ENCODE measurements around the gene GNG13.

DNA sequence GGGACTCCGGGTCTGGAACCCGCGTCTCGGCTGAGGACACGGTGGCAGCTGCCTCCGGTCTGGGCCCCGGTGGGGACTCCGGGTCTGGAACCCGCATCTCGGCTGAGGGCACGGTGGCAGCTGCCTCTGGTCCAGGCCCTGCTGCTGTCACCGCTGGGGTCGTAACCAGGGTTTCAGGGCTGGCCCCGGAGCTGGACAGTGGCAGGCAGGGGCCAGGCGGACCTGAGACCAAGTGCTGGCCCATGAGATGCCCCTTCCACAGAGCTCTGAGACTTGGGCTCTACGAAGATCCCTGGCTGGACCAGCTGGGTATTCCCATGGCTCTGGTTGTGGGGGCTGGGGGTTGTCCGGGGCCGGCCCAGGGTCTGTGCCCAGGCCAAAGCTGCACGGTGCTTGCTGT lies 16.1 kb downstream of the GNG13 start:
- TF ChIP-seq POLR2A (IDR thresholded peaks at IDR 0.05) (no peak), EP300 (IDR thresholded peaks at IDR 0.05) (no peak)
- TF ChIP-seq, protein P1, sequence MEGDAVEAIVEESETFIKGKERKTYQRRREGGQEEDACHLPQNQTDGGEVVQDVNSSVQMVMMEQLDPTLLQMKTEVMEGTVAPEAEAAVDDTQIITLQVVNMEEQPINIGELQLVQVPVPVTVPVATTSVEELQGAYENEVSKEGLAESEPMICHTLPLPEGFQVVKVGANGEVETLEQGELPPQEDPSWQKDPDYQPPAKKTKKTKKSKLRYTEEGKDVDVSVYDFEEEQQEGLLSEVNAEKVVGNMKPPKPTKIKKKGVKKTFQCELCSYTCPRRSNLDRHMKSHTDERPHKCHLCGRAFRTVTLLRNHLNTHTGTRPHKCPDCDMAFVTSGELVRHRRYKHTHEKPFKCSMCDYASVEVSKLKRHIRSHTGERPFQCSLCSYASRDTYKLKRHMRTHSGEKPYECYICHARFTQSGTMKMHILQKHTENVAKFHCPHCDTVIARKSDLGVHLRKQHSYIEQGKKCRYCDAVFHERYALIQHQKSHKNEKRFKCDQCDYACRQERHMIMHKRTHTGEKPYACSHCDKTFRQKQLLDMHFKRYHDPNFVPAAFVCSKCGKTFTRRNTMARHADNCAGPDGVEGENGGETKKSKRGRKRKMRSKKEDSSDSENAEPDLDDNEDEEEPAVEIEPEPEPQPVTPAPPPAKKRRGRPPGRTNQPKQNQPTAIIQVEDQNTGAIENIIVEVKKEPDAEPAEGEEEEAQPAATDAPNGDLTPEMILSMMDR (IDR thresholded peaks at IDR 0.05) = no peak

Measured in ovary (tissue), 3 donors.